H9 (cell line): ENCODE data around the gene CPT1B. TPM values are rescaled to one million over a fixed set of nuclear protein-coding genes. Genes with fewer than 3 reads are reported as not detected.

Source experiments
- DNase-seq: peaks from one replicate; pipeline ENCODE4 v3.0.0-alpha.2; 2017
- H2AFZ ChIP-seq: one replicate; pipeline ENCODE4 v1.6.1; 2013; ENCODE audit warnings: mild to moderate bottlenecking, low read length, control low read depth, moderate library complexity
- H2AK5ac ChIP-seq: 2 replicates; pipeline ENCODE4 v1.6.1; 2013; ENCODE audit warnings: low read length, control low read depth, mixed read lengths; ENCODE audit not compliant: insufficient read length
- H2BK120ac ChIP-seq: one replicate; pipeline ENCODE4 v1.6.1; 2013; ENCODE audit warnings: low read depth, mild to moderate bottlenecking, low read length, control low read depth, inconsistent platforms; ENCODE audit not compliant: poor library complexity, severe bottlenecking
- H2BK12ac ChIP-seq: 2 replicates; pipeline ENCODE4 v1.6.1; 2013; ENCODE audit warnings: low read length, control low read depth, mixed read lengths, low read depth; ENCODE audit not compliant: insufficient read length
- H2BK15ac ChIP-seq: 2 replicates; pipeline ENCODE4 v1.6.1; 2013; ENCODE audit warnings: low read depth, low read length, control low read depth
- H2BK20ac ChIP-seq: one replicate; pipeline ENCODE4 v1.6.1; 2013; ENCODE audit warnings: low read depth, mild to moderate bottlenecking, low read length, control low read depth, inconsistent platforms; ENCODE audit not compliant: poor library complexity, severe bottlenecking
- H2BK5ac ChIP-seq: 2 replicates; pipeline ENCODE4 v1.6.1; 2013; ENCODE audit warnings: low read length, control low read depth, mixed read lengths; ENCODE audit not compliant: insufficient read length
- H3K14ac ChIP-seq: 2 replicates; pipeline ENCODE4 v1.6.1; 2013; ENCODE audit warnings: low read length, control low read depth; ENCODE audit not compliant: insufficient read depth
- H3K18ac ChIP-seq: 2 replicates; pipeline ENCODE4 v1.6.1; 2013; ENCODE audit warnings: low read depth, mild to moderate bottlenecking, mixed read lengths, low read length, control low read depth; ENCODE audit not compliant: insufficient read length
- H3K23ac ChIP-seq: 2 replicates; pipeline ENCODE4 v1.6.1; 2013; ENCODE audit warnings: low read length, control low read depth, mixed read lengths, low read depth; ENCODE audit not compliant: insufficient read length
- H3K23me2 ChIP-seq: 2 replicates; pipeline ENCODE4 v1.6.1; 2013; ENCODE audit warnings: low read depth, mild to moderate bottlenecking, mixed read lengths, low read length, control low read depth; ENCODE audit not compliant: insufficient read length, poor library complexity, severe bottlenecking
- H3K27ac ChIP-seq: 2 replicates; pipeline ENCODE4 v1.5.1; 2013; ENCODE audit warnings: low read length, control low read depth, mixed read lengths, low read depth; ENCODE audit not compliant: insufficient read length
- H3K27me3 ChIP-seq: 2 replicates; pipeline ENCODE4 v1.6.1; 2013; ENCODE audit warnings: low read length, control low read depth, inconsistent platforms; ENCODE audit not compliant: insufficient read depth
- H3K4ac ChIP-seq: 2 replicates; pipeline ENCODE4 v1.6.1; 2013; ENCODE audit warnings: low read depth, mild to moderate bottlenecking, control low read depth, inconsistent platforms, low read length, moderate library complexity
- H3K4me1 ChIP-seq: 2 replicates; pipeline ENCODE4 v1.6.1; 2013; ENCODE audit warnings: low read length, control low read depth, inconsistent platforms; ENCODE audit not compliant: insufficient read depth
- H3K4me2 ChIP-seq: 2 replicates; pipeline ENCODE4 v1.6.1; 2013; ENCODE audit warnings: low read length, control low read depth, mixed read lengths; ENCODE audit not compliant: insufficient read length, insufficient read depth
- H3K56ac ChIP-seq: 2 replicates; pipeline ENCODE4 v1.6.1; 2013; ENCODE audit warnings: low read depth, mild to moderate bottlenecking, mixed read lengths, low read length, control low read depth; ENCODE audit not compliant: insufficient read length
- H3K79me1 ChIP-seq: 2 replicates; pipeline ENCODE4 v1.6.1; 2013; ENCODE audit warnings: low read depth, mild to moderate bottlenecking, moderate library complexity, low read length, control low read depth, inconsistent platforms; ENCODE audit not compliant: insufficient read depth, poor library complexity, severe bottlenecking
- H3K79me2 ChIP-seq: 2 replicates; pipeline ENCODE4 v1.6.1; 2013; ENCODE audit warnings: low read length, control low read depth, inconsistent platforms; ENCODE audit not compliant: insufficient read depth
- H3K9ac ChIP-seq: 2 replicates; pipeline ENCODE4 v1.6.1; 2013; ENCODE audit warnings: low read length, control low read depth, mixed read lengths; ENCODE audit not compliant: insufficient read length; ENCODE audit errors: extremely low read depth
- H3K9me3 ChIP-seq: one replicate; pipeline ENCODE4 v1.6.1; 2013; ENCODE audit warnings: low read depth, low read length, inconsistent platforms; ENCODE audit not compliant: control insufficient read depth
- H3T11ph ChIP-seq: one replicate; pipeline ENCODE4 v1.6.1; 2013; ENCODE audit warnings: mild to moderate bottlenecking, low read length, control low read depth, inconsistent platforms
- H4K20me1 ChIP-seq: one replicate; pipeline ENCODE4 v1.6.1; 2013; ENCODE audit not compliant: control insufficient read depth, insufficient read length, insufficient read depth
- H4K5ac ChIP-seq: 2 replicates; pipeline ENCODE4 v1.6.1; 2013; ENCODE audit warnings: low read depth, mild to moderate bottlenecking, mixed read lengths, low read length, control low read depth; ENCODE audit not compliant: insufficient read length
- H4K8ac ChIP-seq: replicated peaks from 2 replicates; pipeline ENCODE4 v1.6.1; 2013; ENCODE audit warnings: low read length, control low read depth, mixed read lengths, low read depth; ENCODE audit not compliant: insufficient read length
- H4K91ac ChIP-seq: 2 replicates; pipeline ENCODE4 v1.6.1; 2013; ENCODE audit warnings: low read depth, mild to moderate bottlenecking, moderate library complexity, mixed read lengths, low read length, control low read depth; ENCODE audit not compliant: insufficient read length
- H3K27ac Mint-ChIP-seq, 3 experiments: 2 replicates in 2 of 3; 3 replicates in 1 of 3; pipeline ENCODE4 v1.8.0; 2020 to 2021; ENCODE audit warnings: mixed read lengths in 3 of 3, mild to moderate bottlenecking in 1 of 3, moderate library complexity in 1 of 3
- H3K27me3 Mint-ChIP-seq: 2 replicates; pipeline ENCODE4 v1.8.0; 2021; ENCODE audit warnings: low read depth, mild to moderate bottlenecking, moderate library complexity, mixed read lengths
- H3K36me3 Mint-ChIP-seq, 3 experiments: 2 replicates in 2 of 3; 3 replicates in 1 of 3; pipeline ENCODE4 v1.8.0; 2020 to 2021; ENCODE audit warnings: low read depth in 3 of 3, mixed read lengths in 3 of 3; ENCODE audit not compliant: insufficient read depth in 1 of 3
- H3K4me1 Mint-ChIP-seq, 2 experiments: 2 replicates each; pipeline ENCODE4 v1.8.0; 2020; ENCODE audit warnings: mixed read lengths in 2 of 2
- H3K4me3 Mint-ChIP-seq, 2 experiments: 2 replicates in 1 of 2; 3 replicates in 1 of 2; pipeline ENCODE4 v1.8.0; 2020 to 2021; ENCODE audit warnings: mild to moderate bottlenecking in 2 of 2, mixed read lengths in 2 of 2, moderate library complexity in 1 of 2
- H3K9me3 Mint-ChIP-seq, 2 experiments: 2 replicates in 1 of 2; 3 replicates in 1 of 2; pipeline ENCODE4 v1.8.0; 2020; ENCODE audit warnings: mild to moderate bottlenecking in 2 of 2, mixed read lengths in 2 of 2, moderate library complexity in 1 of 2
- CTCF ChIP-seq: fragments of 200-600 bp; sonication (generic); conservative IDR thresholded peaks from 3 replicates; pipeline ENCODE4 v1.8.0; 2021; ENCODE audit warnings: antibody characterized with exemption, mild to moderate bottlenecking
- WGBS: extraction: QIAGEN DNeasy Blood & Tissue Kit; methylation state at CpG from one replicate; pipeline ENCODE4 v1.1.7; 2013; ENCODE audit warnings: missing lambda C conversion rate, low lambda C conversion rate, mixed read lengths; ENCODE audit not compliant: insufficient read length; ENCODE audit errors: extremely low coverage; 5-methylcytosine and 5-hydroxymethylcytosine counted together
- long read RNA-seq: library from polyadenylated mRNA; unstranded; transcript quantifications from one replicate; pipeline ENCODE4 v2.0.0, GENCODE V29; 2020
- total RNA-seq: library from RNA; stranded (reverse); gene quantifications from 2 replicates; pipeline ENCODE4 v1.2.1, GENCODE V29; 2021

CPT1B gene
- total RNA-seq = 65.7 and 68.3 TPM in 2 replicates
- long read RNA-seq, partial matches to known transcripts = 4 of 9 reads
- long read RNA-seq, other reads (novel, unspliced or antisense) = 5 of 9 reads

- H2BK20ac ChIP-seq = no peak within 1 kb of the TSS
- H3K4me2 ChIP-seq = no peak within 1 kb of the TSS
- peaks cover 4% of the 10 kb centered on the region for H3K79me1 ChIP-seq
- H2BK12ac ChIP-seq = no peak within 1 kb of the TSS
- H3K9me3 ChIP-seq = no peaks in the 10 kb centered on the region
- no peak within 1 kb of the TSS for H4K5ac ChIP-seq
- peaks cover 2% of the 10 kb centered on the region; the same call in 1 of the 2 replicates for H3K4me1 ChIP-seq
- H3K27ac ChIP-seq = no peak within 1 kb of the TSS
- H3K23me2 ChIP-seq = no peaks in the 10 kb centered on the region
- H3K23ac ChIP-seq = no peak within 1 kb of the TSS
- H3K4ac ChIP-seq = no peak within 1 kb of the TSS
- H4K8ac ChIP-seq = no peak within 1 kb of the TSS
- no CpG with 5 or more reads among the region's 63 CpGs for WGBS
- no peak within 1 kb of the TSS for H3K4me3 Mint-ChIP-seq
- peak within 1 kb of the TSS in 1 of 3 experiments; percentile 70; a peak in 3 of 7 replicates for H3K27ac Mint-ChIP-seq
- DNase-seq = no peak
- no peaks in the 10 kb centered on the region for H3K9me3 Mint-ChIP-seq
- no peak within 1 kb of the TSS for H3K18ac ChIP-seq
- H3K9ac ChIP-seq = no peak within 1 kb of the TSS
- peaks cover 4 to 52% (median 45%) of the 10 kb centered on the region in 3 experiments for H3K36me3 Mint-ChIP-seq
- no peak within 1 kb of the TSS for H2BK15ac ChIP-seq
- no peak within 1 kb of the TSS for H3K56ac ChIP-seq
- TF ChIP-seq CTCF = no peak
- H3K4me1 Mint-ChIP-seq = 0 out of 4 replicates have a peak, but pooled peaks cover 0 to 6% of the 10 kb centered on the region in 2 experiments
- no peak within 1 kb of the TSS; the same call in 1 of the 2 replicates for H3K14ac ChIP-seq
- H3K27me3 ChIP-seq = no peaks in the 10 kb centered on the region
- H3K27me3 Mint-ChIP-seq = no peaks in the 10 kb centered on the region; the same call in 1 of the 2 replicates
- no peak within 1 kb of the TSS for H2AK5ac ChIP-seq
- H3T11ph ChIP-seq = no peak within 1 kb of the TSS
- no peak within 1 kb of the TSS for H4K91ac ChIP-seq
- H2AFZ ChIP-seq = no peak within 1 kb of the TSS
- H3K79me2 ChIP-seq = no peaks in the 10 kb centered on the region
- H2BK120ac ChIP-seq = no peak within 1 kb of the TSS
- no peak within 1 kb of the TSS for H2BK5ac ChIP-seq
- H4K20me1 ChIP-seq = no peaks in the 10 kb centered on the region
Observed at GRCh38 chr22:50577987-50578775, at the start of gene CPT1B. TSS of gene CPT1B (minus strand) at chr22:50578427. CDS start at chr22:50577915, 512 bp downstream.
